ENCODE measurements around the gene MOCS1. TPM values are rescaled to one million over a fixed set of nuclear protein-coding genes. Genes with fewer than 3 reads are reported as not detected.

MOCS1 gene
- total and polyA plus RNA-seq, 2 donors from 2014 or later, result 25.9 to 41.3 TPM

DNA sequence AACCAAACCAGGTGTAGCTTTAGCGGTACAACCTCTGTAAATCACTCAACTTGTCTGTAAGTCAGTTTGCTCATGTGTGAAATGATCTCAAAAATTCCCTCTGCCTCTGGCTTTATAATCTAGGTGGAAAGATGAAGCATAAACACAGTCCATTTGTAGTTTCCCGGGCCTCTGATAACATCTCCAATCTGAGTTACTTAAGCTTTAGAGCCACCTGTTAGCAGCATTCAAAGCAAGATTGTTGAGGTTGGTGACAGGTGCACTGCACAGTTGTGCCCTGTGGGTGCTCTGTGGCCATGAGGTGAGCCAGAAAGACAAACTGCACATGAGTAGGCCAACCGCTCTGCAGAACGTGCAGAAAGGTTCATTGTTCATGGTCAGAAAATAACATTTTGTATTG is 53.7 kb downstream of the MOCS1 start:
- DNase-seq (no peak), FAIRE-seq (no peak)
- no peak overlapping the region for H3K27ac ChIP-seq (ENCODE audit: low read depth in 2 of 2, low read length in 2 of 2)
- no peak overlapping the region for H3K4me3 ChIP-seq (ENCODE audit: low read length in 3 of 3)
- H3K4me1 ChIP-seq (ENCODE audit: control insufficient read depth in 2 of 3, insufficient read depth in 2 of 3, low read depth in 1 of 3, low read length in 3 of 3), result peaks cover 0 to 6% (median 0%) of the 10 kb centered on the region in 3 donors
- H3K36me3 ChIP-seq (ENCODE audit: control insufficient read depth in 2 of 3, insufficient read depth in 3 of 3, low read length in 3 of 3), result no peaks in the 10 kb centered on the region
- no peaks in the 10 kb centered on the region for H3K27me3 ChIP-seq (ENCODE audit: control insufficient read depth, insufficient read depth, low read length)
- intact Hi-C loops (cut with DNase I), result no loop called here
- TF ChIP-seq, protein P1, sequence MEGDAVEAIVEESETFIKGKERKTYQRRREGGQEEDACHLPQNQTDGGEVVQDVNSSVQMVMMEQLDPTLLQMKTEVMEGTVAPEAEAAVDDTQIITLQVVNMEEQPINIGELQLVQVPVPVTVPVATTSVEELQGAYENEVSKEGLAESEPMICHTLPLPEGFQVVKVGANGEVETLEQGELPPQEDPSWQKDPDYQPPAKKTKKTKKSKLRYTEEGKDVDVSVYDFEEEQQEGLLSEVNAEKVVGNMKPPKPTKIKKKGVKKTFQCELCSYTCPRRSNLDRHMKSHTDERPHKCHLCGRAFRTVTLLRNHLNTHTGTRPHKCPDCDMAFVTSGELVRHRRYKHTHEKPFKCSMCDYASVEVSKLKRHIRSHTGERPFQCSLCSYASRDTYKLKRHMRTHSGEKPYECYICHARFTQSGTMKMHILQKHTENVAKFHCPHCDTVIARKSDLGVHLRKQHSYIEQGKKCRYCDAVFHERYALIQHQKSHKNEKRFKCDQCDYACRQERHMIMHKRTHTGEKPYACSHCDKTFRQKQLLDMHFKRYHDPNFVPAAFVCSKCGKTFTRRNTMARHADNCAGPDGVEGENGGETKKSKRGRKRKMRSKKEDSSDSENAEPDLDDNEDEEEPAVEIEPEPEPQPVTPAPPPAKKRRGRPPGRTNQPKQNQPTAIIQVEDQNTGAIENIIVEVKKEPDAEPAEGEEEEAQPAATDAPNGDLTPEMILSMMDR (IDR thresholded peaks at IDR 0.05; ENCODE audit: borderline replicate concordance, extremely low read depth, insufficient read depth), result no peak
- H3K9ac ChIP-seq (ENCODE audit: low read length in 3 of 3), result no peak overlapping the region
- H3K9me3 ChIP-seq (ENCODE audit: control insufficient read depth in 2 of 3, insufficient read depth in 1 of 3, low read length in 3 of 3), result no peaks in the 10 kb centered on the region

DNA sequence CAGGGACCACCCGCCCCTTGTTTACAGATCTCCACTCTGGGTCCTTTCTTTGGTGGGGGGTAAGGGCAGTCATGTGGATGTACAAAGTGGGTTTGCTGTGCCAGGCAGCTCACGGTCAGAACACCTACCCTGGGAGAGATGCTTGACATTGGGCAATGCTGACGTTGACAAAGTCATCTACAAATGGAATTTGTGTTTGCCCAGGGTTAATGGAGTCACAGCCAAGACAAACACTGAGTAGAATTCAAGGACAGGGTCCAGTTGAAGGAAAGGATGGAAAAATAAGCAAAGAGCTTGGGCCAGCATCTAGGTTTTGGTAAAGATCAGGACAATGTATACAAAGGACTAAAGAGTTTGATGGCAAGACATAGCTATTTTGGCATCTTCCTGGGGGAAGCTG is 54.7 kb downstream of the MOCS1 start:
- no peak for DNase-seq
- intact Hi-C loops (cut with DNase I), result no loop called here
- Histone ChIP-seq H3K4me3 (ENCODE audit: low read length in 3 of 3) (no peak overlapping the region), H3K9ac (ENCODE audit: low read length in 3 of 3) (no peak overlapping the region), H3K27ac (ENCODE audit: low read depth in 2 of 2, low read length in 2 of 2) (no peak overlapping the region), H3K36me3 (ENCODE audit: control insufficient read depth in 2 of 3, insufficient read depth in 3 of 3, low read length in 3 of 3) (no peaks in the 10 kb centered on the region), H3K4me1 (ENCODE audit: control insufficient read depth in 2 of 3, insufficient read depth in 2 of 3, low read depth in 1 of 3, low read length in 3 of 3) (peaks cover 0 to 6% (median 0%) of the 10 kb centered on the region in 3 donors), H3K27me3 (ENCODE audit: control insufficient read depth, insufficient read depth, low read length) (no peaks in the 10 kb centered on the region), H3K9me3 (ENCODE audit: control insufficient read depth in 2 of 3, insufficient read depth in 1 of 3, low read length in 3 of 3) (no peaks in the 10 kb centered on the region)
- TF ChIP-seq, protein P1 (IDR thresholded peaks at IDR 0.05; ENCODE audit: borderline replicate concordance, extremely low read depth, insufficient read depth), result no peak
- no peak for FAIRE-seq

GRCh38 chr6:39876826-39877225 is 57.4 kb downstream of the MOCS1 start:
- no peak overlapping the region for H3K27ac ChIP-seq (ENCODE audit: low read depth in 2 of 2, low read length in 2 of 2)
- FAIRE-seq (no peak), DNase-seq (no peak)
- no peaks in the 10 kb centered on the region for H3K36me3 ChIP-seq (ENCODE audit: control insufficient read depth in 2 of 3, insufficient read depth in 3 of 3, low read length in 3 of 3)
- H3K4me3 ChIP-seq (ENCODE audit: low read length in 3 of 3), result no peak overlapping the region
- TF ChIP-seq, protein P1 (IDR thresholded peaks at IDR 0.05; ENCODE audit: borderline replicate concordance, extremely low read depth, insufficient read depth), result no peak
- H3K9me3 ChIP-seq (ENCODE audit: control insufficient read depth in 2 of 3, insufficient read depth in 1 of 3, low read length in 3 of 3), result no peaks in the 10 kb centered on the region
- no peaks in the 10 kb centered on the region for H3K27me3 ChIP-seq (ENCODE audit: control insufficient read depth, insufficient read depth, low read length)
- H3K9ac ChIP-seq (ENCODE audit: low read length in 3 of 3), result no peak overlapping the region
- peaks cover 0 to 2% (median 0%) of the 10 kb centered on the region in 3 donors for H3K4me1 ChIP-seq (ENCODE audit: control insufficient read depth in 2 of 3, insufficient read depth in 2 of 3, low read depth in 1 of 3, low read length in 3 of 3)
- intact Hi-C loops (cut with DNase I), result no loop called here

- no peaks in the 10 kb centered on the region for H3K9me3 ChIP-seq (ENCODE audit: control insufficient read depth in 2 of 3, insufficient read depth in 1 of 3, low read length in 3 of 3)
- DNase-seq (no peak), FAIRE-seq (no peak)
- no peaks in the 10 kb centered on the region for H3K36me3 ChIP-seq (ENCODE audit: control insufficient read depth in 2 of 3, insufficient read depth in 3 of 3, low read length in 3 of 3)
- no peaks in the 10 kb centered on the region for H3K27me3 ChIP-seq (ENCODE audit: control insufficient read depth, insufficient read depth, low read length)
- H3K4me3 ChIP-seq (ENCODE audit: low read length in 3 of 3), result no peak overlapping the region
- TF ChIP-seq, protein P1 (IDR thresholded peaks at IDR 0.05; ENCODE audit: borderline replicate concordance, extremely low read depth, insufficient read depth), result no peak
- peaks cover 0 to 2% (median 0%) of the 10 kb centered on the region in 3 donors for H3K4me1 ChIP-seq (ENCODE audit: control insufficient read depth in 2 of 3, insufficient read depth in 2 of 3, low read depth in 1 of 3, low read length in 3 of 3)
- H3K27ac ChIP-seq (ENCODE audit: low read depth in 2 of 2, low read length in 2 of 2), result no peak overlapping the region
- no peak overlapping the region for H3K9ac ChIP-seq (ENCODE audit: low read length in 3 of 3)
- intact Hi-C loops (cut with DNase I), result no loop called here
Observed at GRCh38 chr6:39876111-39876510, 58.2 kb downstream of the MOCS1 start.
